ENCODE data around the gene F10.

DNA sequence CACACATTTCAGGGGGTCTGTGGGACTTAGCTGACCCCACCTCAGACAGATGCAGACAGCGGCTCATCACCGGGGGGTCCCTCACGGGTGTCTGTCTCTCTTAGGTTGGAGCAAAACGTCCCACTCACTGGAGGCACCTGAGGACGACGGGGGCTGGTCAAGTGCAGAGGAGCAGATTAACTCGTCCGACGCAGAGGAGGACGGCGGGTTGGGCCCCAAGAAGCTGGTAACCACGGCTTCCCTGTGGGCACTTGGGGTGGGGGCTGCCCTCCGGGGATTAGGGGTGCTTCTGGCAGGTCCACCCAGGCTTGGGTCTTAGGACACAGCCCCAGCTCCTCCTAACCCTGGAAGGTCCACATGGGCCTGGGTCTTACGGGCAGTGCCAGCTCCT, 28.2 kb upstream of the F10 start:
- TF ChIP-seq CHD2 (IDR thresholded peaks at IDR 0.05; ENCODE audit: low read length, partially characterized antibody) (no peak), RAD21 (IDR thresholded peaks at IDR 0.05; ENCODE audit: low read length) (no peak), JUND (IDR thresholded peaks at IDR 0.05) (no peak), TAF1 (IDR thresholded peaks at IDR 0.05; ENCODE audit: borderline replicate concordance, low read depth, low read length) (no peak), EZH2phosphoT487 (IDR thresholded peaks at IDR 0.05; ENCODE audit: borderline replicate concordance, low read depth) (no peak), POLR2AphosphoS5 (IDR thresholded peaks at IDR 0.05; ENCODE audit: low read depth, low read length) (no peak)
- TF ChIP-seq, protein P1, sequence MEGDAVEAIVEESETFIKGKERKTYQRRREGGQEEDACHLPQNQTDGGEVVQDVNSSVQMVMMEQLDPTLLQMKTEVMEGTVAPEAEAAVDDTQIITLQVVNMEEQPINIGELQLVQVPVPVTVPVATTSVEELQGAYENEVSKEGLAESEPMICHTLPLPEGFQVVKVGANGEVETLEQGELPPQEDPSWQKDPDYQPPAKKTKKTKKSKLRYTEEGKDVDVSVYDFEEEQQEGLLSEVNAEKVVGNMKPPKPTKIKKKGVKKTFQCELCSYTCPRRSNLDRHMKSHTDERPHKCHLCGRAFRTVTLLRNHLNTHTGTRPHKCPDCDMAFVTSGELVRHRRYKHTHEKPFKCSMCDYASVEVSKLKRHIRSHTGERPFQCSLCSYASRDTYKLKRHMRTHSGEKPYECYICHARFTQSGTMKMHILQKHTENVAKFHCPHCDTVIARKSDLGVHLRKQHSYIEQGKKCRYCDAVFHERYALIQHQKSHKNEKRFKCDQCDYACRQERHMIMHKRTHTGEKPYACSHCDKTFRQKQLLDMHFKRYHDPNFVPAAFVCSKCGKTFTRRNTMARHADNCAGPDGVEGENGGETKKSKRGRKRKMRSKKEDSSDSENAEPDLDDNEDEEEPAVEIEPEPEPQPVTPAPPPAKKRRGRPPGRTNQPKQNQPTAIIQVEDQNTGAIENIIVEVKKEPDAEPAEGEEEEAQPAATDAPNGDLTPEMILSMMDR (IDR thresholded peaks at IDR 0.05), result no peak
